Measurements from ENCODE around the gene C1orf116.

Gene C1orf116

DNA sequence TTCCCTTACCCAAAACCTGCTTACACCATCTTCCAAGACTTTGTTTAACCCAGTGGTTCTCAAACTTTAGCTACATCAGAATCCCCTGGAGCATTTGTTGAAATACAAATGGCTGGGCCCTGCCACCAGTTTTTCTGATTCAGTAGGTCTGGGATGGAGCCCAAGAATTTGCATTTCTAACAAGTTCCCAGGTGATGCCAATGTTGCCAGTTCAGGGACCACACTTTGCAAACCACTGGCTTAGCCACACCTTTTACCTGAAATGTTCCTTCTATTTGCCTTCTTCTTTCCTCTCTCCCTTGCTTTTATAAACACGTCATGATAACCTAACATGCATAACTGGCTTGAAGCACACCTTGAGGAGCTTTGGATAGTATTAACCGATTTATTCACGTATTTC lies 46.2 kb downstream of the C1orf116 start:
- DNase-seq, result no peak

GRCh38 chr1:206985162-206985749 lies 47.3 kb downstream of the C1orf116 start:
- DNase-seq, result no peak

- DNase-seq, result peak; percentile 63 to 72
Observed at GRCh38 chr1:206982216-206982615, 50.3 kb downstream of the C1orf116 start.

- DNase-seq, result no peak
Observed at GRCh38 chr1:206979379-206980043, 53.0 kb downstream of the C1orf116 start.

- no peak for DNase-seq
Observed at GRCh38 chr1:206978259-206978658, 54.3 kb downstream of the C1orf116 start.

DNA sequence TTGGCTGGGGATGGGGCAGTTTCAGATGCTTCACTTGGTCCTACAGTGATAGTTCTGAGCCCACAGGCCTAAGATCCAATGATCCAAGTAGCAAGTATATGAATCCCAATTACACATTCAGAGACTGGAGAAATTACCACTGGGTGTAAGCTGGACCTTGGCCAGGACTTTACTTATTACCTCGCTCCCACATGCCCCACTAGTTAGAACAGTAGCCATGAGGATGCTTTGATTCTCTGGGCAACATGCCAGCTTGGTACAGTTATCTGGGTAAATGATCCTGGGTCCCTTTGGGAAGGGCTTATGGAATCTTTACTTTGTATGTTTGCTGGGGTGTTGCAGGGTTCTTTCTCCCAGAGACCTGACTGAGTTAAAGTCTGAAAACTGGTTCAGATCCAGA lies 57.2 kb downstream of the C1orf116 start:
- DNase-seq, result no peak

DNA sequence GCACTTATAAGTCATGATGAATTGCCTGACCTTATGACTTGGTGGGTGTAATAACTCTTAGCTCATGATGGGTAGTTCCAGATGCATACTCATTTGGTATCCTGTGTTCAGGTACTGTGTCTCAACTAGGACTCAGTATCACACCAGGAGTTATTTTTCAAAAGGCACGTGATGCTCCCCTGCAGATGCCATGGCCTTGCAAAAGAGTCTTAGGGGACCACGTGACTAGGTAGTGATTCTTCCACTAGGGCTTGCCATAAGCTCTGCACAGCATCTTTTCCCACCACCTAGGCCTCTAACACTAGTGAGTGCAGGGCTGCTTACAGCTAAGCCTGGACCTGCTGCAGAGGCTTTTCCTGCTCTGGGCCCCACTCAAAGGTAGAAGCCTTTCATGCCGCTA lies 58.4 kb downstream of the C1orf116 start:
- no peak for DNase-seq

DNA sequence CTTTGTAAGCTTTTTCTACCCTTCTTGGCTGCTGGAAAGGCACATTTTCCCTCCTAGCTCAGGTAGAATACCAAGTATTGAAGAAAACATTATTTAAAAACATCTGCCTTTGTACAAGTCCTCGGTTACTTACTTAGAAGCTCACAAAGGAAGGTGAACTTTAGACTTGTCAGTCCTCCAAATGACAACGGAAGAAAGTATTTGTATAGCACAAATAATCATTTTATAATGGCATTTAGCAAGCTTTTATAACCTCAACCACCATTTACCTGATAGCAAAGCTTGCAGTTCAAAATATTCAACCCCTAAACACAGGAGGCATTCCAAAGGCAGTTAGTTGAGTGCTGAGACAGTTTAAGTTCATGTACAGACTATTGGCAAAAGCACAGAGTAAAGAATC lies 59.8 kb downstream of the C1orf116 start:
- DNase-seq, result no peak

- no peak for DNase-seq
Observed at GRCh38 chr1:206971029-206971655, 61.4 kb downstream of the C1orf116 start.

- no peak for DNase-seq
Observed at GRCh38 chr1:206970446-206970845, 62.1 kb downstream of the C1orf116 start, which contains the start of gene FCAMR. Gene FCAMR (minus strand): TSS chr1:206970460. CDS start chr1:206970125, 335 bp downstream.

GRCh38 chr1:206969090-206969489 lies 63.5 kb downstream of the C1orf116 start:
- DNase-seq, result no peak

Data from activated CD4-positive, alpha-beta T cell treated with anti-CD3 and anti-CD28 coated beads, Interleukin-2, amount 50 U/mL, for 48 hours (primary cell).